Bronchial epithelial cell (primary cell): ENCODE data around the gene C14orf132. TPM values are rescaled to one million over a fixed set of nuclear protein-coding genes. Genes with fewer than 3 reads are reported as not detected.

ENCODE experiments used
- DNase-seq: peaks from one replicate; pipeline ENCODE4 v3.0.0-alpha.2; 2010; ENCODE audit warnings: low read depth
- FAIRE-seq: peaks from 2 replicates; lab custom pipeline; 2011; peaks lifted over from hg19 to GRCh38; lab: Jason Lieb, UNC
- H3K27me3 ChIP-seq: 2 replicates; pipeline ENCODE4 v1.5.1; 2011; ENCODE audit warnings: low read length; ENCODE audit not compliant: control insufficient read depth, insufficient read depth
- H3K36me3 ChIP-seq: 2 replicates; pipeline ENCODE4 v1.5.1; 2011; ENCODE audit warnings: low read length; ENCODE audit not compliant: control insufficient read depth, insufficient read depth
- H3K4me3 ChIP-seq: 2 replicates; pipeline ENCODE4 v1.5.1; 2011; ENCODE audit warnings: mild to moderate bottlenecking, low read depth, low read length, control low read depth
- total RNA-seq: library from RNA; depleted of rRNA; stranded (reverse); fragments of >200 nt; gene quantifications from 2 replicates; pipeline ENCODE4 v1.2.1, GENCODE V29; 2014
- TF ChIP-seq, protein P1 (sequence below): IDR thresholded peaks from 2 replicates; pipeline ENCODE4 v1.5.1; 2011; ENCODE audit warnings: mild to moderate bottlenecking, moderate library complexity, low read length, control low read depth, inconsistent platforms; ENCODE audit not compliant: insufficient read depth, severe bottlenecking

The C14orf132 gene
- total RNA-seq, 1 donor from 2014 or later = 1.1 TPM

DNA sequence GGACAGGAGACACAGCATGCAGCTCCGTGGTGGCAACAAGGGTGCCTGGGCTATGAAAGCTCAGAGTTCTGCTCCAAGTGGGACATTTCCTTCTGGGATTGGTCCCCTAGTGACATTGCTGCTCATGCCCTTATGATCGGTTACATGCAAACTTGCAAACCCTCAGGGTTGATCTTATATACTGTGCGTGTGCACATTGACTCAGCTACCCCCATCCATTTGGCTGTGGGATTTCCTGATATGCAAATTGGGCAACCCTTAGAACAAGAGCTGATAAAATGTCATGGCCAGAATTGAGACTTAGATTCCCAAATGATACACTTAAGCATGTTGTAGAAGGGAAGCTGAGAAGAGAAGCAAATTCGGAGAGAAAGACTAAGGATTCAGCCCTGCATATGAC, 92.7 kb downstream of the C14orf132 start:
- Histone ChIP-seq H3K36me3 (no peaks in the 10 kb centered on the region), H3K27me3 (no peaks in the 10 kb centered on the region), H3K4me3 (no peak overlapping the region)
- TF ChIP-seq, protein P1, sequence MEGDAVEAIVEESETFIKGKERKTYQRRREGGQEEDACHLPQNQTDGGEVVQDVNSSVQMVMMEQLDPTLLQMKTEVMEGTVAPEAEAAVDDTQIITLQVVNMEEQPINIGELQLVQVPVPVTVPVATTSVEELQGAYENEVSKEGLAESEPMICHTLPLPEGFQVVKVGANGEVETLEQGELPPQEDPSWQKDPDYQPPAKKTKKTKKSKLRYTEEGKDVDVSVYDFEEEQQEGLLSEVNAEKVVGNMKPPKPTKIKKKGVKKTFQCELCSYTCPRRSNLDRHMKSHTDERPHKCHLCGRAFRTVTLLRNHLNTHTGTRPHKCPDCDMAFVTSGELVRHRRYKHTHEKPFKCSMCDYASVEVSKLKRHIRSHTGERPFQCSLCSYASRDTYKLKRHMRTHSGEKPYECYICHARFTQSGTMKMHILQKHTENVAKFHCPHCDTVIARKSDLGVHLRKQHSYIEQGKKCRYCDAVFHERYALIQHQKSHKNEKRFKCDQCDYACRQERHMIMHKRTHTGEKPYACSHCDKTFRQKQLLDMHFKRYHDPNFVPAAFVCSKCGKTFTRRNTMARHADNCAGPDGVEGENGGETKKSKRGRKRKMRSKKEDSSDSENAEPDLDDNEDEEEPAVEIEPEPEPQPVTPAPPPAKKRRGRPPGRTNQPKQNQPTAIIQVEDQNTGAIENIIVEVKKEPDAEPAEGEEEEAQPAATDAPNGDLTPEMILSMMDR = no peak
- FAIRE-seq (peak; percentile 13), DNase-seq (no peak)

DNA sequence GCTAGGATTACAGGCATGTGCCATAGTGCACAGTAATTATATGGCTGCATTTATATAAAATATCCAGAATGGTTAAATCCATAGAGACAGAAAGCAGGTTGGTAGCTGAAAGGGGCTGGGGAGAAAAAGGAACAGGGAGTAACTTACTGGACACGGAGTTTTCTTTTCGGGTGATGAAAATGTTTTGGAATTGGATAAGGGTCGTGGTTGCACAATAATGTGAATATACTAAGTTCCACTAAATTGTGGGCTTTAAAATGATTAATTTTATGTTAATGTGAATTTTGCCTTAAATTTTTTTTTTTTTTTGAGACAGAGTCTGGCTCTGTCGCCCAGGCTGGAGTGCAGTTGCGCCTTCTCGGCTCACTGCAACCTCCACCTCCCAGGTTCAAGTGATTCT, 95.3 kb downstream of the C14orf132 start:
- DNase-seq (no peak), FAIRE-seq (no peak)
- H3K36me3 ChIP-seq = no peaks in the 10 kb centered on the region
- TF ChIP-seq, protein P1 = no peak
- no peak overlapping the region for H3K4me3 ChIP-seq
- no peaks in the 10 kb centered on the region for H3K27me3 ChIP-seq

- FAIRE-seq (no peak), DNase-seq (no peak)
- H3K4me3 ChIP-seq = no peak overlapping the region
- TF ChIP-seq, protein P1 = no peak
- peaks cover under 1% of the 10 kb centered on the region for H3K27me3 ChIP-seq
- no peaks in the 10 kb centered on the region for H3K36me3 ChIP-seq
Observed at GRCh38 chr14:96135285-96135684, 96.1 kb downstream of the C14orf132 start.

- TF ChIP-seq, protein P1 = no peak
- no peaks in the 10 kb centered on the region for H3K36me3 ChIP-seq
- peaks cover 3% of the 10 kb centered on the region for H3K27me3 ChIP-seq
- FAIRE-seq = no peak
- DNase-seq = peak; percentile 34
- H3K4me3 ChIP-seq = no peak overlapping the region
Observed at GRCh38 chr14:96136371-96137005, 97.3 kb downstream of the C14orf132 start.

GRCh38 chr14:96138241-96138640, 99.1 kb downstream of the C14orf132 start:
- Histone ChIP-seq H3K27me3 (peaks cover 3% of the 10 kb centered on the region), H3K4me3 (no peak overlapping the region), H3K36me3 (no peaks in the 10 kb centered on the region)
- no peak for FAIRE-seq
- no peak for DNase-seq
- TF ChIP-seq, protein P1 = no peak

DNA sequence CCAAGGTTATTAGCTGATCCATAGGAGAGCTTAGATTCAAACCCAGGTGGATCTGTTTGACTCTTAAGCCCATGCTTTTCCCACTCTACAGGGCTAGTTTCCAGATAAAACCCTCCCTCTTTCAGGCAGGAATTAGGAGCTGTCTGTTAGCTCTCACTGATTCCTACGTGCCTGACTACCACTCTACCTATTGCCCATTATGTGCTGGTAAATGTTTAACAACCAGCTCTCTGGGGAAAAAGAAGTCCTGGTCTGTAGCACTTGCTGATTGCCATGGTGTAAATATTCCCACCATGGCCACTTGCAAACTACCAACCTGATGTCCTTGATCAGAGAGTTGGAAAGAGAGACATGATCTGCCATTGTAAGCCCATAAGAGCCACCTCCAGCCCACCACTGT, 100.0 kb downstream of the C14orf132 start:
- H3K27me3 ChIP-seq = peaks cover 3% of the 10 kb centered on the region
- FAIRE-seq (no peak), DNase-seq (no peak)
- H3K4me3 ChIP-seq = no peak overlapping the region
- H3K36me3 ChIP-seq = no peaks in the 10 kb centered on the region
- TF ChIP-seq, protein P1 = no peak
